A549 treated with Mapracorat at 1 μM for 4 hours (cell line): ENCODE data around the gene TARBP1. TPM values are rescaled to one million over a fixed set of nuclear protein-coding genes. Genes with fewer than 3 reads are reported as not detected.

Source experiments
- total RNA-seq: library from RNA; stranded (reverse); fragments of 200-300 nt; extraction: Qiagen RNA extraction; gene quantifications from 5 replicates; pipeline ENCODE4 v1.2.3, GENCODE V29; 2022

Gene TARBP1
- total RNA-seq, result 11.1 to 13.5 TPM (median 12.3 TPM) in 5 replicates

GRCh38 chr1:234478481-234479309 lies at the start of gene TARBP1:
TSS of gene TARBP1 (minus strand) at chr1:234479179. CDS start at chr1:234479103, 76 bp downstream.

DNA sequence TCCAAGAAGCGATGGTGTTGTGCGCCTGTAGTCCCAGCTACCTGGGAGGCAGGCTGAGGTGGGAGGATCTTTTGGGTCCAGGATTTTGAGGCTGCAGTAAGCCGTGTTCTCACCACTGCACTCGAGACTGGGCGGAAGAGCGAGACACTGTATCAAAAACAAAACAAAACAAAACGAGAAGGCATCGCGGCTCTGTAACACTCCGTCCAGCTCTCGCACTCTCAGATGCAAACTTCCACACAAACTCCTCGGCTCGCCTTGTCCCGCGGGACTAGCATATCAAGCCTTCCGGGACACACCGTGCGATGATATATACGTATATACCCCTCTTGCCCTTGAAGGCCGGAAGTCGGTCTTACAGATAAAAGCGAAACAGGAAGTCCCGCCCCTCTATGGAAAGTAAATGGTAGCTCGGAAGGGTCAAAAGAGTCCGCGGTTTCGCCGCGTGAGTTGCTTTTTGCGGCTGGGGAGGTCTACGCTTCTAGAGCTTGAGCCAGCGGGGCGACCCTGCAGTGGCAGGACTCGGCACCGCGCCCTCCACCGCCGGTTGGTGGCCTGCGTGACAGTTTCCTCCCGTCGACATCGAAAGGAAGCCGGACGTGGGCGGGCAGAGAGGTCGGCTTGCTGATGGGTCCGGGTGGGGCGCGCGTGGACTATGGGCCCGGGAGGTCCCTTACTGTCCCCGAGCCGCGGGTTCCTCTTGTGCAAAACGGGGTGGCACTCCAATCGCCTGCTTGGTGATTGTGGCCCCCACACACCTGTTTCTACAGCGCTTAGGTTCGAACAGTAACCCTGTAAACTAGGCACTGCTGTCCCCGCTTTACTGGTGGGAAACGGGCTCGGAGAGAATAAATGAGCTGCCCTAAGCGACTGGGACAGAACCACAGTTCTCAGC lies 105.7 kb downstream of the TARBP1 start, which contains the start of gene COA6:
COA6 (plus strand) TSS at position 393 of the 895 bp plus-strand sequence; CDS start at position 404, 11 bp downstream.

Other genes with a start within 250 kb of the TARBP1 start
- gene COA6, start 105.7 kb downstream of the TARBP1 start, total RNA-seq, result 75.5 to 93.5 TPM (median 83.0 TPM) in 5 replicates
- gene IRF2BP2, start 131.0 kb upstream of the TARBP1 start, total RNA-seq, result 67.8 to 93.0 TPM (median 85.9 TPM) in 5 replicates